GM23338 (cell line): ENCODE data around the gene STX17.

ENCODE experiments used
- CTCF ChIP-seq, 2 experiments: fragments of 200-600 bp in 1 of 2; sonication (generic) in 1 of 2; conservative IDR thresholded peaks; 2 replicates each; pipeline versions ENCODE4 v1.5.1 to v1.6.1; 2016 to 2017; ENCODE audit warnings: antibody characterized with exemption in 2 of 2, low read depth in 2 of 2, mild to moderate bottlenecking in 2 of 2, moderate library complexity in 1 of 2
- ETS1 ChIP-seq: IDR thresholded peaks from 2 replicates; pipeline ENCODE4 v1.6.1; 2016; ENCODE audit warnings: antibody characterized with exemption
- EZH2 ChIP-seq: fragments of 200-600 bp; sonication (generic); IDR thresholded peaks from one replicate; pipeline ENCODE4 v1.8.0; 2017; ENCODE audit warnings: antibody characterized with exemption, mild to moderate bottlenecking, low read depth; ENCODE audit not compliant: unreplicated experiment
- EZH2phosphoT487 ChIP-seq: fragments of 200-600 bp; sonication (generic); IDR thresholded peaks from one replicate; pipeline ENCODE4 v1.8.1; 2018; ENCODE audit warnings: antibody characterized with exemption; ENCODE audit not compliant: unreplicated experiment
- POLR2AphosphoS5 ChIP-seq: IDR thresholded peaks from 2 replicates; pipeline ENCODE4 v1.6.1; 2016; ENCODE audit warnings: antibody characterized with exemption, low read depth
- ZNF114 ChIP-seq: fragments of 250-450 bp; sonication (Bioruptor Pico); IDR thresholded peaks from 2 replicates; pipeline ENCODE4 v1.5.0; 2020; ENCODE audit warnings: mild to moderate bottlenecking, moderate library complexity

GRCh38 chr9:99873531-99873930, 32.9 kb upstream of the STX17 start:
- TF ChIP-seq EZH2phosphoT487 (no peak), POLR2AphosphoS5 (no peak), ETS1 (no peak), CTCF (conservative IDR thresholded peaks at IDR 0.05; ENCODE audit: low read depth in 2 of 2) (no peak), ZNF114 (CRISPR knock-in tag) (no peak), EZH2 (no peak)
